ENCODE measurements around the gene KRTAP12-4. TPM values are rescaled to one million over a fixed set of nuclear protein-coding genes. Genes with fewer than 3 reads are reported as not detected.
"Not testable (repeated sequence)": the region's sequence is repeated elsewhere in the genome, so short reads cannot be mapped to it uniquely, and the experiment has no call there.

KRTAP12-4 gene
- total RNA-seq, 1 donor from 2014 or later: not detected

- Histone ChIP-seq H3K36me3 (ENCODE audit: control insufficient read depth in 3 of 3, insufficient read depth in 3 of 3, low read length in 3 of 3) (no peaks in the 10 kb centered on the region), H3K4me1 (ENCODE audit: control insufficient read depth in 3 of 3, insufficient read depth in 3 of 3, low read length in 3 of 3) (no peaks in the 10 kb centered on the region), H3K27me3 (ENCODE audit: control insufficient read depth in 3 of 3, insufficient read depth in 3 of 3, low read length in 3 of 3) (peaks cover 34 to 47% (median 41%) of the 10 kb centered on the region in 3 donors), H3K27ac (ENCODE audit: low read depth, low read length) (no peak overlapping the region), H3K9ac (ENCODE audit: low read depth in 1 of 3, low read length in 3 of 3) (no peak overlapping the region), H3K4me3 (ENCODE audit: low read length in 3 of 3) (no peak overlapping the region), H3K9me3 (ENCODE audit: control insufficient read depth in 3 of 3, low read length in 3 of 3) (peaks cover 2 to 7% (median 7%) of the 10 kb centered on the region in 3 donors)
These were observed 40.9 kb downstream of the KRTAP12-4 start for GRCh38 chr21:44613386-44614155.

GRCh38 chr21:44612669-44613229 is 41.7 kb downstream of the KRTAP12-4 start:
- H3K9me3 ChIP-seq (ENCODE audit: control insufficient read depth in 3 of 3, low read length in 3 of 3): peaks cover 2 to 7% (median 7%) of the 10 kb centered on the region in 3 donors
- no peak overlapping the region for H3K4me3 ChIP-seq (ENCODE audit: low read length in 3 of 3)
- no peak overlapping the region for H3K27ac ChIP-seq (ENCODE audit: low read depth, low read length)
- no peaks in the 10 kb centered on the region for H3K4me1 ChIP-seq (ENCODE audit: control insufficient read depth in 3 of 3, insufficient read depth in 3 of 3, low read length in 3 of 3)
- H3K36me3 ChIP-seq (ENCODE audit: control insufficient read depth in 3 of 3, insufficient read depth in 3 of 3, low read length in 3 of 3): no peaks in the 10 kb centered on the region
- peaks cover 34 to 47% (median 41%) of the 10 kb centered on the region in 3 donors for H3K27me3 ChIP-seq (ENCODE audit: control insufficient read depth in 3 of 3, insufficient read depth in 3 of 3, low read length in 3 of 3)
- H3K9ac ChIP-seq (ENCODE audit: low read depth in 1 of 3, low read length in 3 of 3): no peak overlapping the region

DNA sequence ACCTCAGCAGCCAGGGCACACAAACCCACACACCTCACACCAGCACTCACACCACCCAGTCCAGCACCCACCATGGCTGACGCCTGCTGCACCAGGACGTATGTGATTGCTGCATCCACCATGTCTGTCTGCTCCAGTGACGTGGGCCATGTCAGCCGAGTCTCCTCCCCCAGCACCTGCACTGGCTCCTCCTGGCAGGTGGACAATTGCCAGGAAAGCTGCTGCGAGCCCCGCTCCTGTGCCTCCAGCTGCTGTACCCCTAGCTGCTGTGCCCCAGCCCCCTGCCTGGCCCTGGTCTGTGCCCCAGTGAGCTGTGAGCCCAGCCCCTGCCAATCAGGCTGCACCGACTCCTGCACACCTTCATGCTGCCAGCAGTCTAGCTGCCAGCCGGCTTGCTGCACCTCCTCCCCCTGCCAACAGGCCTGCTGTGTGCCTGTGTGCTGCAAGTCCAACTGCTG is 42.4 kb downstream of the KRTAP12-4 start, which contains the start of gene KRTAP10-8:
KRTAP10-8 (plus strand) TSS at position 51 of the 458 bp plus-strand sequence; CDS start at position 73, 22 bp downstream.
- Histone ChIP-seq H3K27ac (ENCODE audit: low read depth, low read length) (no peak within 1 kb of the TSS), H3K4me1 (ENCODE audit: control insufficient read depth in 3 of 3, insufficient read depth in 3 of 3, low read length in 3 of 3) (no peaks in the 10 kb centered on the region), H3K36me3 (ENCODE audit: control insufficient read depth in 3 of 3, insufficient read depth in 3 of 3, low read length in 3 of 3) (no peaks in the 10 kb centered on the region), H3K9ac (ENCODE audit: low read depth in 1 of 3, low read length in 3 of 3) (no peak within 1 kb of the TSS), H3K9me3 (ENCODE audit: control insufficient read depth in 3 of 3, low read length in 3 of 3) (peaks cover 2 to 7% (median 7%) of the 10 kb centered on the region in 3 donors), H3K27me3 (ENCODE audit: control insufficient read depth in 3 of 3, insufficient read depth in 3 of 3, low read length in 3 of 3) (peaks cover 34 to 46% (median 40%) of the 10 kb centered on the region in 3 donors), H3K4me3 (ENCODE audit: low read length in 3 of 3) (no peak within 1 kb of the TSS)

DNA sequence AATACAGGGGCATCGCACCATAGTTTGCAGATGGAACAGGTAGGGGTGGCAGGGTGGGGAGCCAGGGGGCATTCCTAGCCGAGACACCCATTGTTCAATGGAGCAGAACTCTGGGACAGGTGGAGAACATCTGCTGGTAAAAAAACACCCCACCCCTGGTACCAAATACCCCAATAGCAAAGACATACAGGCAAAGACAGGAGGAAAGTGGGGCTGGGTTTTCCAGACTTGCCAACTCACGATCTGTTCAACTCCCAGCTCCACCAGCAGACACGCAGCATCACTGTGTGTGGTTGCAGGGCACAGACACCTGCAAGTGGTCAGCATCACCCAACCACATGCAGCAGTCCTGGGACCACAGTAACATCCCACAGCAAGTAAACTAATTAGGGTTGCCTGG is 42.9 kb downstream of the KRTAP12-4 start:
- peaks cover 32 to 46% (median 37%) of the 10 kb centered on the region in 3 donors for H3K27me3 ChIP-seq (ENCODE audit: control insufficient read depth in 3 of 3, insufficient read depth in 3 of 3, low read length in 3 of 3)
- H3K27ac ChIP-seq (ENCODE audit: low read depth, low read length): no peak overlapping the region
- peaks cover 2 to 7% (median 7%) of the 10 kb centered on the region in 3 donors for H3K9me3 ChIP-seq (ENCODE audit: control insufficient read depth in 3 of 3, low read length in 3 of 3)
- no peak overlapping the region for H3K4me3 ChIP-seq (ENCODE audit: low read length in 3 of 3)
- H3K4me1 ChIP-seq (ENCODE audit: control insufficient read depth in 3 of 3, insufficient read depth in 3 of 3, low read length in 3 of 3): no peaks in the 10 kb centered on the region
- no peaks in the 10 kb centered on the region for H3K36me3 ChIP-seq (ENCODE audit: control insufficient read depth in 3 of 3, insufficient read depth in 3 of 3, low read length in 3 of 3)
- no peak overlapping the region for H3K9ac ChIP-seq (ENCODE audit: low read depth in 1 of 3, low read length in 3 of 3)

- not testable (repeated sequence) for H3K9me3 ChIP-seq (ENCODE audit: control insufficient read depth in 3 of 3, low read length in 3 of 3); H3K4me1 ChIP-seq (ENCODE audit: control insufficient read depth in 3 of 3, insufficient read depth in 3 of 3, low read length in 3 of 3); H3K27ac ChIP-seq (ENCODE audit: low read depth, low read length); H3K9ac ChIP-seq (ENCODE audit: low read depth in 1 of 3, low read length in 3 of 3); H3K36me3 ChIP-seq (ENCODE audit: control insufficient read depth in 3 of 3, insufficient read depth in 3 of 3, low read length in 3 of 3); H3K4me3 ChIP-seq (ENCODE audit: low read length in 3 of 3)
- peaks cover 24 to 36% (median 28%) of the 10 kb centered on the region in 3 donors for H3K27me3 ChIP-seq (ENCODE audit: control insufficient read depth in 3 of 3, insufficient read depth in 3 of 3, low read length in 3 of 3)
These were observed 44.2 kb downstream of the KRTAP12-4 start for GRCh38 chr21:44610157-44610843.

GRCh38 chr21:44609193-44609592 is 45.3 kb downstream of the KRTAP12-4 start:
- H3K36me3 ChIP-seq (ENCODE audit: control insufficient read depth in 3 of 3, insufficient read depth in 3 of 3, low read length in 3 of 3): no peaks in the 10 kb centered on the region
- H3K27me3 ChIP-seq (ENCODE audit: control insufficient read depth in 3 of 3, insufficient read depth in 3 of 3, low read length in 3 of 3): peaks cover 16 to 26% (median 18%) of the 10 kb centered on the region in 3 donors
- H3K27ac ChIP-seq (ENCODE audit: low read depth, low read length): no peak overlapping the region
- H3K9ac ChIP-seq (ENCODE audit: low read depth in 1 of 3, low read length in 3 of 3): no peak overlapping the region
- H3K4me1 ChIP-seq (ENCODE audit: control insufficient read depth in 3 of 3, insufficient read depth in 3 of 3, low read length in 3 of 3): no peaks in the 10 kb centered on the region
- H3K9me3 ChIP-seq (ENCODE audit: control insufficient read depth in 3 of 3, low read length in 3 of 3): peaks cover 2 to 9% (median 7%) of the 10 kb centered on the region in 3 donors
- H3K4me3 ChIP-seq (ENCODE audit: low read length in 3 of 3): no peak overlapping the region

- no peak overlapping the region for H3K9ac ChIP-seq (ENCODE audit: low read depth in 1 of 3, low read length in 3 of 3)
- H3K36me3 ChIP-seq (ENCODE audit: control insufficient read depth in 3 of 3, insufficient read depth in 3 of 3, low read length in 3 of 3): no peaks in the 10 kb centered on the region
- H3K4me1 ChIP-seq (ENCODE audit: control insufficient read depth in 3 of 3, insufficient read depth in 3 of 3, low read length in 3 of 3): no peaks in the 10 kb centered on the region
- H3K4me3 ChIP-seq (ENCODE audit: low read length in 3 of 3): no peak overlapping the region
- peaks cover 21 to 32% (median 26%) of the 10 kb centered on the region in 3 donors for H3K27me3 ChIP-seq (ENCODE audit: control insufficient read depth in 3 of 3, insufficient read depth in 3 of 3, low read length in 3 of 3)
- no peak overlapping the region for H3K27ac ChIP-seq (ENCODE audit: low read depth, low read length)
- H3K9me3 ChIP-seq (ENCODE audit: control insufficient read depth in 3 of 3, low read length in 3 of 3): peaks cover 2 to 8% (median 2%) of the 10 kb centered on the region in 3 donors
These were observed 48.0 kb downstream of the KRTAP12-4 start for GRCh38 chr21:44606495-44606894.

Small RNAs within 50 kb of the gene (small RNA-seq; reads per million reads assigned to genes)
- not detected for gene KRTAP12-6P

Other genes with a start within 250 kb of the KRTAP12-4 start
- gene LRRC3, start 199.1 kb downstream of the KRTAP12-4 start, total RNA-seq: 0.52 TPM
- gene KRTAP10-1, start 114.5 kb downstream of the KRTAP12-4 start, total RNA-seq: not detected
- not detected for gene KRTAP10-2, start 103.2 kb downstream of the KRTAP12-4 start, total RNA-seq
- gene KRTAP10-3, start 95.9 kb downstream of the KRTAP12-4 start, total RNA-seq: not detected
- not detected for gene KRTAP10-4, start 80.9 kb downstream of the KRTAP12-4 start, total RNA-seq
- gene KRTAP10-5, start 74.1 kb downstream of the KRTAP12-4 start, total RNA-seq: not detected
- not detected for gene KRTAP10-6, start 62.2 kb downstream of the KRTAP12-4 start, total RNA-seq
- gene KRTAP10-7, start 54.1 kb downstream of the KRTAP12-4 start, total RNA-seq: not detected
- gene KRTAP10-8, start 42.6 kb downstream of the KRTAP12-4 start, total RNA-seq: not detected
- gene KRTAP10-9, start 27.6 kb downstream of the KRTAP12-4 start, total RNA-seq: not detected
- not detected for gene KRTAP10-10, start 17.3 kb downstream of the KRTAP12-4 start, total RNA-seq
- gene KRTAP10-11, start 8.2 kb downstream of the KRTAP12-4 start, total RNA-seq: not detected
- not detected for gene KRTAP12-3, start 3.3 kb upstream of the KRTAP12-4 start, total RNA-seq
- gene KRTAP12-2, start 12.3 kb upstream of the KRTAP12-4 start, total RNA-seq: not detected
- not detected for gene KRTAP12-1, start 27.5 kb upstream of the KRTAP12-4 start, total RNA-seq
- gene KRTAP10-12, start 42.5 kb upstream of the KRTAP12-4 start, total RNA-seq: not detected
- gene TSPEAR, start 56.9 kb upstream of the KRTAP12-4 start, total RNA-seq: not detected
- 60.5 TPM for gene UBE2G2, start 147.2 kb upstream of the KRTAP12-4 start, total RNA-seq
- gene SUMO3, start 163.4 kb upstream of the KRTAP12-4 start, total RNA-seq: 28.7 TPM
- 98.1 TPM for gene PTTG1IP, start 219.0 kb upstream of the KRTAP12-4 start, total RNA-seq